Astrocyte (in vitro differentiated cells and primary cell): ENCODE results near the gene KCTD21.

Experiments used
- EZH2 ChIP-seq: IDR thresholded peaks from 2 replicates; pipeline ENCODE4 v1.6.1; 2012; ENCODE audit warnings: mild to moderate bottlenecking, low read length, inconsistent platforms; ENCODE audit not compliant: insufficient read depth
- TF ChIP-seq, protein P1 (sequence below): IDR thresholded peaks from 2 replicates; pipeline ENCODE4 v1.5.1; 2011; ENCODE audit warnings: low read depth, mild to moderate bottlenecking, inconsistent platforms, low read length, moderate library complexity; ENCODE audit not compliant: insufficient read depth

GRCh38 chr11:78202733-78203167 lies 14.3 kb upstream of the KCTD21 start:
- TF ChIP-seq, protein P1, sequence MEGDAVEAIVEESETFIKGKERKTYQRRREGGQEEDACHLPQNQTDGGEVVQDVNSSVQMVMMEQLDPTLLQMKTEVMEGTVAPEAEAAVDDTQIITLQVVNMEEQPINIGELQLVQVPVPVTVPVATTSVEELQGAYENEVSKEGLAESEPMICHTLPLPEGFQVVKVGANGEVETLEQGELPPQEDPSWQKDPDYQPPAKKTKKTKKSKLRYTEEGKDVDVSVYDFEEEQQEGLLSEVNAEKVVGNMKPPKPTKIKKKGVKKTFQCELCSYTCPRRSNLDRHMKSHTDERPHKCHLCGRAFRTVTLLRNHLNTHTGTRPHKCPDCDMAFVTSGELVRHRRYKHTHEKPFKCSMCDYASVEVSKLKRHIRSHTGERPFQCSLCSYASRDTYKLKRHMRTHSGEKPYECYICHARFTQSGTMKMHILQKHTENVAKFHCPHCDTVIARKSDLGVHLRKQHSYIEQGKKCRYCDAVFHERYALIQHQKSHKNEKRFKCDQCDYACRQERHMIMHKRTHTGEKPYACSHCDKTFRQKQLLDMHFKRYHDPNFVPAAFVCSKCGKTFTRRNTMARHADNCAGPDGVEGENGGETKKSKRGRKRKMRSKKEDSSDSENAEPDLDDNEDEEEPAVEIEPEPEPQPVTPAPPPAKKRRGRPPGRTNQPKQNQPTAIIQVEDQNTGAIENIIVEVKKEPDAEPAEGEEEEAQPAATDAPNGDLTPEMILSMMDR: no peak
- no peak for TF ChIP-seq EZH2
